H9 (cell line): ENCODE data around the gene PNLDC1. TPM values are rescaled to one million over a fixed set of nuclear protein-coding genes. Genes with fewer than 3 reads are reported as not detected.

Source experiments
- DNase-seq: peaks from one replicate; pipeline ENCODE4 v3.0.0-alpha.2; 2017
- H2AFZ ChIP-seq: one replicate; pipeline ENCODE4 v1.6.1; 2013; ENCODE audit warnings: mild to moderate bottlenecking, low read length, control low read depth, moderate library complexity
- H2AK5ac ChIP-seq: 2 replicates; pipeline ENCODE4 v1.6.1; 2013; ENCODE audit warnings: low read length, control low read depth, mixed read lengths; ENCODE audit not compliant: insufficient read length
- H2BK120ac ChIP-seq: one replicate; pipeline ENCODE4 v1.6.1; 2013; ENCODE audit warnings: low read depth, mild to moderate bottlenecking, low read length, control low read depth, inconsistent platforms; ENCODE audit not compliant: poor library complexity, severe bottlenecking
- H2BK12ac ChIP-seq: 2 replicates; pipeline ENCODE4 v1.6.1; 2013; ENCODE audit warnings: low read length, control low read depth, mixed read lengths, low read depth; ENCODE audit not compliant: insufficient read length
- H2BK15ac ChIP-seq: 2 replicates; pipeline ENCODE4 v1.6.1; 2013; ENCODE audit warnings: low read depth, low read length, control low read depth
- H2BK20ac ChIP-seq: one replicate; pipeline ENCODE4 v1.6.1; 2013; ENCODE audit warnings: low read depth, mild to moderate bottlenecking, low read length, control low read depth, inconsistent platforms; ENCODE audit not compliant: poor library complexity, severe bottlenecking
- H2BK5ac ChIP-seq: 2 replicates; pipeline ENCODE4 v1.6.1; 2013; ENCODE audit warnings: low read length, control low read depth, mixed read lengths; ENCODE audit not compliant: insufficient read length
- H3K14ac ChIP-seq: 2 replicates; pipeline ENCODE4 v1.6.1; 2013; ENCODE audit warnings: low read length, control low read depth; ENCODE audit not compliant: insufficient read depth
- H3K18ac ChIP-seq: 2 replicates; pipeline ENCODE4 v1.6.1; 2013; ENCODE audit warnings: low read depth, mild to moderate bottlenecking, mixed read lengths, low read length, control low read depth; ENCODE audit not compliant: insufficient read length
- H3K23ac ChIP-seq: 2 replicates; pipeline ENCODE4 v1.6.1; 2013; ENCODE audit warnings: low read length, control low read depth, mixed read lengths, low read depth; ENCODE audit not compliant: insufficient read length
- H3K23me2 ChIP-seq: 2 replicates; pipeline ENCODE4 v1.6.1; 2013; ENCODE audit warnings: low read depth, mild to moderate bottlenecking, mixed read lengths, low read length, control low read depth; ENCODE audit not compliant: insufficient read length, poor library complexity, severe bottlenecking
- H3K27ac ChIP-seq: 2 replicates; pipeline ENCODE4 v1.5.1; 2013; ENCODE audit warnings: low read length, control low read depth, mixed read lengths, low read depth; ENCODE audit not compliant: insufficient read length
- H3K27me3 ChIP-seq: 2 replicates; pipeline ENCODE4 v1.6.1; 2013; ENCODE audit warnings: low read length, control low read depth, inconsistent platforms; ENCODE audit not compliant: insufficient read depth
- H3K4ac ChIP-seq: 2 replicates; pipeline ENCODE4 v1.6.1; 2013; ENCODE audit warnings: low read depth, mild to moderate bottlenecking, control low read depth, inconsistent platforms, low read length, moderate library complexity
- H3K4me1 ChIP-seq: 2 replicates; pipeline ENCODE4 v1.6.1; 2013; ENCODE audit warnings: low read length, control low read depth, inconsistent platforms; ENCODE audit not compliant: insufficient read depth
- H3K4me2 ChIP-seq: 2 replicates; pipeline ENCODE4 v1.6.1; 2013; ENCODE audit warnings: low read length, control low read depth, mixed read lengths; ENCODE audit not compliant: insufficient read length, insufficient read depth
- H3K56ac ChIP-seq: 2 replicates; pipeline ENCODE4 v1.6.1; 2013; ENCODE audit warnings: low read depth, mild to moderate bottlenecking, mixed read lengths, low read length, control low read depth; ENCODE audit not compliant: insufficient read length
- H3K79me1 ChIP-seq: 2 replicates; pipeline ENCODE4 v1.6.1; 2013; ENCODE audit warnings: low read depth, mild to moderate bottlenecking, moderate library complexity, low read length, control low read depth, inconsistent platforms; ENCODE audit not compliant: insufficient read depth, poor library complexity, severe bottlenecking
- H3K79me2 ChIP-seq: 2 replicates; pipeline ENCODE4 v1.6.1; 2013; ENCODE audit warnings: low read length, control low read depth, inconsistent platforms; ENCODE audit not compliant: insufficient read depth
- H3K9ac ChIP-seq: 2 replicates; pipeline ENCODE4 v1.6.1; 2013; ENCODE audit warnings: low read length, control low read depth, mixed read lengths; ENCODE audit not compliant: insufficient read length; ENCODE audit errors: extremely low read depth
- H3K9me3 ChIP-seq: one replicate; pipeline ENCODE4 v1.6.1; 2013; ENCODE audit warnings: low read depth, low read length, inconsistent platforms; ENCODE audit not compliant: control insufficient read depth
- H3T11ph ChIP-seq: one replicate; pipeline ENCODE4 v1.6.1; 2013; ENCODE audit warnings: mild to moderate bottlenecking, low read length, control low read depth, inconsistent platforms
- H4K20me1 ChIP-seq: one replicate; pipeline ENCODE4 v1.6.1; 2013; ENCODE audit not compliant: control insufficient read depth, insufficient read length, insufficient read depth
- H4K5ac ChIP-seq: 2 replicates; pipeline ENCODE4 v1.6.1; 2013; ENCODE audit warnings: low read depth, mild to moderate bottlenecking, mixed read lengths, low read length, control low read depth; ENCODE audit not compliant: insufficient read length
- H4K8ac ChIP-seq: replicated peaks from 2 replicates; pipeline ENCODE4 v1.6.1; 2013; ENCODE audit warnings: low read length, control low read depth, mixed read lengths, low read depth; ENCODE audit not compliant: insufficient read length
- H4K91ac ChIP-seq: 2 replicates; pipeline ENCODE4 v1.6.1; 2013; ENCODE audit warnings: low read depth, mild to moderate bottlenecking, moderate library complexity, mixed read lengths, low read length, control low read depth; ENCODE audit not compliant: insufficient read length
- H3K27ac Mint-ChIP-seq, 3 experiments: 2 replicates in 2 of 3; 3 replicates in 1 of 3; pipeline ENCODE4 v1.8.0; 2020 to 2021; ENCODE audit warnings: mixed read lengths in 3 of 3, mild to moderate bottlenecking in 1 of 3, moderate library complexity in 1 of 3
- H3K27me3 Mint-ChIP-seq: 2 replicates; pipeline ENCODE4 v1.8.0; 2021; ENCODE audit warnings: low read depth, mild to moderate bottlenecking, moderate library complexity, mixed read lengths
- H3K36me3 Mint-ChIP-seq, 3 experiments: 2 replicates in 2 of 3; 3 replicates in 1 of 3; pipeline ENCODE4 v1.8.0; 2020 to 2021; ENCODE audit warnings: low read depth in 3 of 3, mixed read lengths in 3 of 3; ENCODE audit not compliant: insufficient read depth in 1 of 3
- H3K4me1 Mint-ChIP-seq, 2 experiments: 2 replicates each; pipeline ENCODE4 v1.8.0; 2020; ENCODE audit warnings: mixed read lengths in 2 of 2
- H3K4me3 Mint-ChIP-seq, 2 experiments: 2 replicates in 1 of 2; 3 replicates in 1 of 2; pipeline ENCODE4 v1.8.0; 2020 to 2021; ENCODE audit warnings: mild to moderate bottlenecking in 2 of 2, mixed read lengths in 2 of 2, moderate library complexity in 1 of 2
- H3K9me3 Mint-ChIP-seq, 2 experiments: 2 replicates in 1 of 2; 3 replicates in 1 of 2; pipeline ENCODE4 v1.8.0; 2020; ENCODE audit warnings: mild to moderate bottlenecking in 2 of 2, mixed read lengths in 2 of 2, moderate library complexity in 1 of 2
- WGBS: extraction: QIAGEN DNeasy Blood & Tissue Kit; methylation state at CpG from one replicate; pipeline ENCODE4 v1.1.7; 2013; ENCODE audit warnings: missing lambda C conversion rate, low lambda C conversion rate, mixed read lengths; ENCODE audit not compliant: insufficient read length; ENCODE audit errors: extremely low coverage; 5-methylcytosine and 5-hydroxymethylcytosine counted together
- total RNA-seq: library from RNA; stranded (reverse); gene quantifications from 2 replicates; pipeline ENCODE4 v1.2.1, GENCODE V29; 2021
- TF ChIP-seq, protein P1 (sequence below): fragments of 200-600 bp; sonication (generic); conservative IDR thresholded peaks from 3 replicates; pipeline ENCODE4 v1.8.0; 2021; ENCODE audit warnings: antibody characterized with exemption, mild to moderate bottlenecking

PNLDC1 gene
- total RNA-seq, 1 experiment from 2014 or later: not detected

DNA sequence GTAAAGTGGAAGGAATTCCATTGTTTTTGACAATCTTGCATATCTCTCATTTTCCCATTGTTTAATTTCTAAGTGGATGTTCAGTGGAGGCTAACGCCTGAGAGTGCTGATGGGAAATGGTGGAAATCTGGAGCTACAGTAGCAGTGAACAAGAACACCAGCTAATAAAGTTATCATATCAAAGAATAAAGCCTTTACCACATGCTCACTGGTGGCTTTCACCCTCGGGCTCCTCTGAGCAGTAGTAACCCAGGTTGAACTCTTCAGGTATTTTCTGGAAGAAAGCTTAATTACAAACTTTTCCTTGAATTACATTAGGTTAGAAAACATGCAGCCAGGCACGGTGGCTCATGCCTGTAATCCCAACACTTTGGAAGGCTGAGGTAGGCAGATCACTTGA, 48.6 kb upstream of the PNLDC1 start:
- Histone ChIP-seq H4K8ac (no peak overlapping the region), H3T11ph (no peak overlapping the region), H3K4me2 (no peak overlapping the region), H2BK5ac (no peak overlapping the region), H4K20me1 (no peaks in the 10 kb centered on the region), H2BK15ac (no peak overlapping the region), H3K9me3 (no peaks in the 10 kb centered on the region), H3K18ac (no peak overlapping the region), H3K4me1 (no peaks in the 10 kb centered on the region), H4K5ac (no peak overlapping the region), H2BK120ac (no peak overlapping the region), H3K9ac (no peak overlapping the region), H3K27me3 (no peaks in the 10 kb centered on the region), H3K56ac (no peak overlapping the region), H2AK5ac (no peak overlapping the region), H4K91ac (no peak overlapping the region), H3K79me1 (no peaks in the 10 kb centered on the region), H3K14ac (no peak overlapping the region), H3K4ac (no peak overlapping the region), H2AFZ (no peak overlapping the region), H3K27ac (no peak overlapping the region), H3K79me2 (no peaks in the 10 kb centered on the region), H3K23ac (no peak overlapping the region), H2BK20ac (no peak overlapping the region), H2BK12ac (no peak overlapping the region), H3K23me2 (no peaks in the 10 kb centered on the region)
- no peaks in the 10 kb centered on the region for H3K4me1 Mint-ChIP-seq
- no peaks in the 10 kb centered on the region for H3K27me3 Mint-ChIP-seq
- no peaks in the 10 kb centered on the region for H3K9me3 Mint-ChIP-seq
- no peak for DNase-seq
- H3K36me3 Mint-ChIP-seq: peaks cover 49 to 91% (median 90%) of the 10 kb centered on the region in 3 experiments; a peak in 6 of 7 replicates
- WGBS: no CpG with 5 or more reads among the region's 3 CpGs
- peak overlapping the region in 1 of 3 experiments; percentile 22; a peak in 1 of 7 replicates for H3K27ac Mint-ChIP-seq
- TF ChIP-seq, protein P1, sequence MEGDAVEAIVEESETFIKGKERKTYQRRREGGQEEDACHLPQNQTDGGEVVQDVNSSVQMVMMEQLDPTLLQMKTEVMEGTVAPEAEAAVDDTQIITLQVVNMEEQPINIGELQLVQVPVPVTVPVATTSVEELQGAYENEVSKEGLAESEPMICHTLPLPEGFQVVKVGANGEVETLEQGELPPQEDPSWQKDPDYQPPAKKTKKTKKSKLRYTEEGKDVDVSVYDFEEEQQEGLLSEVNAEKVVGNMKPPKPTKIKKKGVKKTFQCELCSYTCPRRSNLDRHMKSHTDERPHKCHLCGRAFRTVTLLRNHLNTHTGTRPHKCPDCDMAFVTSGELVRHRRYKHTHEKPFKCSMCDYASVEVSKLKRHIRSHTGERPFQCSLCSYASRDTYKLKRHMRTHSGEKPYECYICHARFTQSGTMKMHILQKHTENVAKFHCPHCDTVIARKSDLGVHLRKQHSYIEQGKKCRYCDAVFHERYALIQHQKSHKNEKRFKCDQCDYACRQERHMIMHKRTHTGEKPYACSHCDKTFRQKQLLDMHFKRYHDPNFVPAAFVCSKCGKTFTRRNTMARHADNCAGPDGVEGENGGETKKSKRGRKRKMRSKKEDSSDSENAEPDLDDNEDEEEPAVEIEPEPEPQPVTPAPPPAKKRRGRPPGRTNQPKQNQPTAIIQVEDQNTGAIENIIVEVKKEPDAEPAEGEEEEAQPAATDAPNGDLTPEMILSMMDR: no peak
- no peak overlapping the region; a peak in 1 of 5 replicates for H3K4me3 Mint-ChIP-seq
